H1 (cell line): Measurements from ENCODE around the gene RNF225. TPM values are rescaled to one million over a fixed set of nuclear protein-coding genes. Genes with fewer than 3 reads are reported as not detected.

Source experiments
- CTCF ChIA-PET: fragments of 300-600 bp; sonication (Branson Sonifier 250); formaldehyde crosslinking; loops from one replicate; lab custom pipeline; 2021; ENCODE audit not compliant: partially characterized antibody; lab: Charles Lee
- POLR2A ChIA-PET: fragments of 300-600 bp; sonication (Branson Sonifier 250); formaldehyde crosslinking; loops from one replicate; lab custom pipeline; 2021; ENCODE audit warnings: inconsistent platforms; ENCODE audit not compliant: partially characterized antibody; lab: Charles Lee
- DNase-seq, 2 experiments: peaks; one replicate each; pipeline versions ENCODE4 v3.0.0 to v3.0.0-alpha.2; 2010 to 2022; ENCODE audit warnings: low spot score in 2 of 2, low read depth in 1 of 2, mixed read lengths in 1 of 2
- FAIRE-seq: peaks from 2 replicates; lab custom pipeline; 2011; peaks lifted over from hg19 to GRCh38; lab: Jason Lieb, UNC
- H2AFZ ChIP-seq: 2 replicates; pipeline ENCODE4 v1.8.1; 2012; ENCODE audit warnings: low read length, inconsistent platforms
- H2AK5ac ChIP-seq: 2 replicates; pipeline ENCODE4 v1.6.1; 2013; ENCODE audit warnings: low read depth, low read length
- H2BK120ac ChIP-seq: replicated peaks from 2 replicates; pipeline ENCODE3; 2013; ENCODE audit warnings: low read depth, low read length, inconsistent platforms
- H2BK12ac ChIP-seq: 2 replicates; pipeline ENCODE4 v1.6.1; 2013; ENCODE audit warnings: low read depth, low read length
- H2BK15ac ChIP-seq: 2 replicates; pipeline ENCODE4 v1.6.1; 2013; ENCODE audit warnings: low read length
- H2BK20ac ChIP-seq: 2 replicates; pipeline ENCODE4 v1.6.1; 2013; ENCODE audit warnings: low read length
- H2BK5ac ChIP-seq: 2 replicates; pipeline ENCODE4 v1.6.1; 2013; ENCODE audit warnings: low read depth, low read length
- H3K14ac ChIP-seq: 2 replicates; pipeline ENCODE4 v1.6.1; 2013; ENCODE audit warnings: inconsistent platforms; ENCODE audit not compliant: insufficient read length
- H3K18ac ChIP-seq: 2 replicates; pipeline ENCODE4 v1.6.1; 2013; ENCODE audit warnings: low read length; ENCODE audit errors: extremely low read depth
- H3K23ac ChIP-seq: 2 replicates; pipeline ENCODE4 v1.6.1; 2013; ENCODE audit warnings: inconsistent platforms; ENCODE audit not compliant: insufficient read length
- H3K23me2 ChIP-seq: 2 replicates; pipeline ENCODE4 v1.6.1; 2013; ENCODE audit warnings: low read depth, low read length
- H3K27ac ChIP-seq: 2 replicates; pipeline ENCODE4 v1.6.1; 2011; ENCODE audit warnings: low read depth, low read length, inconsistent platforms
- H3K27me3 ChIP-seq, 4 experiments: replicated peaks in 1 of 4; 1 replicate in 1 of 4; 2 replicates in 3 of 4; pipeline versions ENCODE4 v1.6.1 to v1.8.1; 2011 to 2013; ENCODE audit warnings: low read length in 3 of 4, mild to moderate bottlenecking in 3 of 4, inconsistent platforms in 2 of 4, mixed read lengths in 2 of 4, moderate library complexity in 1 of 4; ENCODE audit not compliant: control insufficient read depth in 3 of 4, insufficient read depth in 3 of 4; ENCODE audit errors: extremely low read depth in 1 of 4
- H3K36me3 ChIP-seq, 4 experiments: 2 replicates each; pipeline versions ENCODE4 v1.6.1 to v1.8.1; 2011 to 2013; ENCODE audit warnings: mild to moderate bottlenecking in 4 of 4, low read length in 3 of 4, moderate library complexity in 2 of 4, control low read depth in 1 of 4, inconsistent platforms in 1 of 4; ENCODE audit not compliant: insufficient read depth in 4 of 4, control insufficient read depth in 2 of 4
- H3K4ac ChIP-seq: replicated peaks from 2 replicates; pipeline ENCODE3; 2013; ENCODE audit warnings: low read length, low read depth, mixed read lengths, inconsistent platforms; ENCODE audit not compliant: insufficient read length
- H3K4me1 ChIP-seq, 4 experiments: replicated peaks in 1 of 4; 1 replicate in 1 of 4; 2 replicates in 3 of 4; pipeline versions ENCODE4 v1.6.1 to v1.8.1; 2011 to 2013; ENCODE audit warnings: low read length in 3 of 4, inconsistent platforms in 2 of 4, mixed read lengths in 1 of 4; ENCODE audit not compliant: insufficient read depth in 4 of 4, control insufficient read depth in 3 of 4
- H3K4me2 ChIP-seq, 2 experiments: 2 replicates each; pipeline versions ENCODE4 v1.6.1 to v1.8.1; 2011 to 2013; ENCODE audit warnings: low read depth in 2 of 2, low read length in 2 of 2, control low read depth in 1 of 2, inconsistent platforms in 1 of 2, mild to moderate bottlenecking in 1 of 2; ENCODE audit not compliant: insufficient read depth in 1 of 2
- H3K4me3 ChIP-seq, 4 experiments: fragments of 200-600, 300-600 bp in 1 of 4; sonication (generic), shearing (Covaris generic), sonication (Bioruptor Twin) in 1 of 4; 2 replicates each; pipeline versions ENCODE4 v1.5.1 to v1.8.1; 2011 to 2016; ENCODE audit warnings: low read length in 4 of 4, low read depth in 3 of 4, control low read depth in 2 of 4, inconsistent platforms in 2 of 4, mild to moderate bottlenecking in 2 of 4, mixed read lengths in 1 of 4, moderate library complexity in 1 of 4; ENCODE audit not compliant: insufficient read depth in 2 of 4; ENCODE audit errors: extremely low read depth in 1 of 4
- H3K56ac ChIP-seq: replicated peaks from 2 replicates; pipeline ENCODE3; 2013; ENCODE audit warnings: low read depth, mild to moderate bottlenecking, mixed read lengths, low read length, inconsistent platforms; ENCODE audit not compliant: insufficient read length
- H3K79me1 ChIP-seq: 2 replicates; pipeline ENCODE4 v1.6.1; 2013; ENCODE audit warnings: low read depth, low read length, control low read depth
- H3K79me2 ChIP-seq, 2 experiments: 2 replicates each; pipeline versions ENCODE4 v1.6.1 to v1.8.1; 2012 to 2013; ENCODE audit warnings: low read length in 2 of 2, mild to moderate bottlenecking in 2 of 2, inconsistent platforms in 1 of 2; ENCODE audit not compliant: insufficient read depth in 2 of 2, control insufficient read depth in 1 of 2
- H3K9ac ChIP-seq, 4 experiments: replicated peaks in 1 of 4; 1 replicate in 1 of 4; 2 replicates in 3 of 4; pipeline versions ENCODE4 v1.6.1 to v1.8.1; 2011 to 2013; ENCODE audit warnings: low read depth in 3 of 4, low read length in 3 of 4, control low read depth in 2 of 4, mild to moderate bottlenecking in 2 of 4, moderate library complexity in 2 of 4, inconsistent platforms in 1 of 4; ENCODE audit errors: extremely low read depth in 1 of 4
- H3K9me3 ChIP-seq, 2 experiments: 2 replicates each; pipeline versions ENCODE4 v1.6.1 to v1.8.1; 2012 to 2013; ENCODE audit warnings: mild to moderate bottlenecking in 2 of 2, moderate library complexity in 2 of 2, control low read depth in 1 of 2, inconsistent platforms in 1 of 2, low read depth in 1 of 2, low read length in 1 of 2, mixed read lengths in 1 of 2; ENCODE audit not compliant: insufficient read depth in 2 of 2
- H4K20me1 ChIP-seq, 2 experiments: replicated peaks in 1 of 2; 2 replicates each; pipeline versions ENCODE3 to v1.8.1; 2011 to 2013; ENCODE audit warnings: inconsistent platforms in 2 of 2, low read length in 2 of 2, mild to moderate bottlenecking in 1 of 2; ENCODE audit not compliant: insufficient read depth in 2 of 2, control insufficient read depth in 1 of 2
- H4K5ac ChIP-seq: 2 replicates; pipeline ENCODE4 v1.6.1; 2013; ENCODE audit warnings: low read length, low read depth, mixed read lengths, inconsistent platforms; ENCODE audit not compliant: insufficient read length
- H4K8ac ChIP-seq: 2 replicates; pipeline ENCODE4 v1.8.0; 2013; ENCODE audit warnings: mild to moderate bottlenecking, moderate library complexity, low read length, inconsistent platforms; ENCODE audit not compliant: insufficient read depth; ENCODE audit errors: extremely low read depth
- H4K91ac ChIP-seq: replicated peaks from 2 replicates; pipeline ENCODE3; 2013; ENCODE audit warnings: low read length, mixed read lengths, inconsistent platforms; ENCODE audit not compliant: insufficient read length
- CTCF ChIP-seq, 3 experiments: IDR thresholded peaks; 1 replicate in 2 of 3; 2 replicates in 1 of 3; pipeline versions ENCODE4 v1.5.1 to v1.6.1; 2011; ENCODE audit warnings: low read length in 3 of 3, mild to moderate bottlenecking in 3 of 3, inconsistent platforms in 2 of 3, low read depth in 1 of 3, moderate library complexity in 1 of 3; ENCODE audit not compliant: insufficient read depth in 1 of 3; ENCODE audit errors: control extremely low read depth in 1 of 3
- EP300 ChIP-seq, 2 experiments: IDR thresholded peaks; 1 replicate in 1 of 2; 2 replicates in 1 of 2; pipeline ENCODE4 v1.6.1; 2011 to 2012; ENCODE audit warnings: low read depth in 2 of 2, low read length in 2 of 2, mild to moderate bottlenecking in 2 of 2, borderline replicate concordance in 1 of 2, inconsistent platforms in 1 of 2, moderate library complexity in 1 of 2
- HDAC2 ChIP-seq, 2 experiments: fragments of 300-600 bp in 1 of 2; sonication (generic) in 1 of 2; IDR thresholded peaks; 2 replicates each; pipeline ENCODE4 v1.6.1; 2011 to 2012; ENCODE audit warnings: low read depth in 2 of 2, low read length in 2 of 2, mild to moderate bottlenecking in 2 of 2, moderate library complexity in 2 of 2, borderline replicate concordance in 1 of 2, inconsistent platforms in 1 of 2
- KDM1A ChIP-seq: fragments of 200-600, 300-600 bp; sonication (generic); IDR thresholded peaks from 2 replicates; pipeline ENCODE4 v1.7.1; 2016; ENCODE audit warnings: mild to moderate bottlenecking, low read length, borderline replicate concordance
- SAP30 ChIP-seq: fragments of 300-600 bp; sonication (generic); IDR thresholded peaks from 2 replicates; pipeline ENCODE4 v1.7.1; 2012; ENCODE audit warnings: low read length, moderate library complexity, mild to moderate bottlenecking, inconsistent platforms; ENCODE audit not compliant: insufficient read depth, insufficient replicate concordance
- TBP ChIP-seq: IDR thresholded peaks from 2 replicates; pipeline ENCODE4 v1.6.1; 2011; ENCODE audit warnings: low read depth, low read length, improper control_type of control experiment
- USF2 ChIP-seq: IDR thresholded peaks from 2 replicates; pipeline ENCODE4 v1.6.1; 2011; ENCODE audit warnings: low read length, improper control_type of control experiment
- WGBS, 2 experiments: shearing (Covaris generic) in 1 of 2; methylation state at CpG; one replicate each; pipeline versions ENCODE4 v1.1.6 to v1.1.7; 2013 to 2015; ENCODE audit warnings: low lambda C conversion rate in 2 of 2, mixed read lengths in 2 of 2, inconsistent platforms in 1 of 2, low coverage in 1 of 2, missing lambda C conversion rate in 1 of 2; ENCODE audit not compliant: insufficient replicate concordance in 2 of 2, insufficient coverage in 1 of 2, insufficient read length in 1 of 2; ENCODE audit errors: extremely low coverage in 1 of 2, missing lambda C conversion rate in 1 of 2; 5-methylcytosine and 5-hydroxymethylcytosine counted together
- polyA plus RNA-seq, 7 experiments: library from polyadenylated mRNA; depleted of rRNA in 3 of 7; stranded (reverse) in 5 of 7; unstranded in 2 of 7; fragments of >200 nt in 5 of 7; fragments of 200-250 nt in 2 of 7; gene quantifications; 1 replicate in 5 of 7; 2 replicates in 1 of 7; 4 replicates in 1 of 7; pipeline versions ENCODE4 v1.2.1 to v1.2.3, GENCODE V29; 2011 to 2013; ENCODE audit warnings: missing spikeins in 2 of 7, mixed read lengths in 2 of 7
- total RNA-seq: library from RNA; stranded (reverse); fragmentation: NEBNext Ultra II Directional; extraction: Animal tissue kit (Norgen Biotek cat#: 25700); gene quantifications from 2 replicates; pipeline ENCODE4 v1.2.1, GENCODE V29; 2021

The RNF225 gene
- total and polyA plus RNA-seq, 2 of the 8 experiments (the other 6 are each of a cell fraction or from before 2014, with no cell fraction given) = 0.17 to 1.0 TPM

DNA sequence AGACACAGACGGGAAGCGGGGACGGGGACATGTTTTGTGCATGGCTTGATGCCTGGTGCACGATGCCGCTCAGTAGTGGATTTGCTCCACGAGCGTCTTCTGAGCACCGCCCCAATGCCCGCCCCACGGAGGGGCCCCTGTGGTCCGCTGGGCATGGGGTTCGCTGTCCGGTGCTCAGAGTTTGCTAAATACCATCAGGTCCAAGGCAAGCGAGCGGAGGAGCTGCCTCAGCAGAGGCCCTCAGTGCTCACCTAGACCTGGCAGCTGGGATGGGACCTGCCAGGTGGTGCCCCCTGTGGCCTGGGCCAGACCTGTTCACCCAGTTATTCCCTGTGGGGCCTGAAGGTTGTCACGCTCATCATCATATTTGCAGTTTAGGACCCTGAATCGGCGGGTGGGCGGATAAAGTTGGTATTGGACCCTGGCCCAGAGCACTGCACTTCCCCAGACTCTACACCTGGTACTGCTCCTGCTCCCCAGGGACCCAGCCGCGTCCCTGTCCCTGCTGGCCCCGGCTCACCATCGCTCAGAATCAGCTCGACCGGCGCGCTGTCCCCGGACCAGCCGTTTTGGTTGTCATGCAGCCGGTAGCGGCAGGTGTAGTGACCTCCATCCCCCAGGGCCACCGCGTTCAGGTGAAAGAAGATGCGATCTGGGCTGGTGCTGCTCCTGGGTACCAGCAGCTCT lies 44.4 kb upstream of the RNF225 start:
- Histone ChIP-seq H2BK12ac (no peak overlapping the region), H3K36me3 (no peaks in the 10 kb centered on the region), H3K4me2 (no peak overlapping the region), H3K23ac (no peak overlapping the region), H4K20me1 (peaks cover 0 to 3% of the 10 kb centered on the region in 2 experiments), H3K4me1 (no peaks in the 10 kb centered on the region; a peak in 1 of 7 replicates), H3K23me2 (peaks cover 9% of the 10 kb centered on the region), H2AK5ac (no peak overlapping the region), H3K9ac (no peak overlapping the region), H3K18ac (no peak overlapping the region), H3K56ac (no peak overlapping the region), H3K4ac (no peak overlapping the region), H3K9me3 (no peaks in the 10 kb centered on the region), H2BK120ac (no peak overlapping the region), H2AFZ (no peak overlapping the region), H3K27me3 (0 out of 7 replicates have a peak, but pooled peaks cover 0 to 3% (median 0%) of the 10 kb centered on the region in 4 experiments), H3K79me2 (no peaks in the 10 kb centered on the region), H3K14ac (no peak overlapping the region), H2BK5ac (no peak overlapping the region), H4K8ac (peak overlapping the region; percentile 68; the same call in 1 of the 2 replicates), H2BK20ac (no peak overlapping the region), H3K27ac (no peak overlapping the region), H4K91ac (no peak overlapping the region), H4K5ac (no peak overlapping the region), H2BK15ac (no peak overlapping the region), H3K4me3 (no peak overlapping the region), H3K79me1 (no peaks in the 10 kb centered on the region)
- ChIA-PET POLR2A (interaction anchor here (1.3 to 11.4 kb wide), 3 partner anchors 11 to 44 kb away, joined by 3 to 102 read pairs (median 9); partner anchors contain the start of genes RNF225 and ZNF497), CTCF (interaction anchor here (0.6 to 2.9 kb wide), 7 partner anchors 12 to 132 kb away, joined by 3 to 14 read pairs (median 4); partner anchors contain the start of gene ZNF497)
- WGBS, 2 experiments = 93% methylated on average over 34 of the region's 34 CpGs; no CpG with 5 or more reads in 1 of the 2 experiments
- DNase-seq (no peak), FAIRE-seq (no peak)
- TF ChIP-seq USF2 = no peak
- TF ChIP-seq CTCF (IDR thresholded peaks at IDR 0.05; ENCODE audit: control extremely low read depth in 1 of 3, insufficient read depth in 1 of 3, low read depth in 1 of 3, low read length in 3 of 3) = no peak
- TF ChIP-seq TBP = no peak
- TF ChIP-seq KDM1A = no peak
- no peak for TF ChIP-seq SAP30
- TF ChIP-seq HDAC2 (IDR thresholded peaks at IDR 0.05; ENCODE audit: borderline replicate concordance in 1 of 2, low read depth in 2 of 2, low read length in 2 of 2) = no peak
- no peak for TF ChIP-seq EP300 (IDR thresholded peaks at IDR 0.05; ENCODE audit: borderline replicate concordance in 1 of 2, low read depth in 2 of 2, low read length in 2 of 2)
